Measurements from ENCODE around the gene IL17RA. TPM values are rescaled to one million over a fixed set of nuclear protein-coding genes. Genes with fewer than 3 reads are reported as not detected.

The IL17RA gene
- total RNA-seq, 1 experiment from 2014 or later: 11.7 TPM

DNA sequence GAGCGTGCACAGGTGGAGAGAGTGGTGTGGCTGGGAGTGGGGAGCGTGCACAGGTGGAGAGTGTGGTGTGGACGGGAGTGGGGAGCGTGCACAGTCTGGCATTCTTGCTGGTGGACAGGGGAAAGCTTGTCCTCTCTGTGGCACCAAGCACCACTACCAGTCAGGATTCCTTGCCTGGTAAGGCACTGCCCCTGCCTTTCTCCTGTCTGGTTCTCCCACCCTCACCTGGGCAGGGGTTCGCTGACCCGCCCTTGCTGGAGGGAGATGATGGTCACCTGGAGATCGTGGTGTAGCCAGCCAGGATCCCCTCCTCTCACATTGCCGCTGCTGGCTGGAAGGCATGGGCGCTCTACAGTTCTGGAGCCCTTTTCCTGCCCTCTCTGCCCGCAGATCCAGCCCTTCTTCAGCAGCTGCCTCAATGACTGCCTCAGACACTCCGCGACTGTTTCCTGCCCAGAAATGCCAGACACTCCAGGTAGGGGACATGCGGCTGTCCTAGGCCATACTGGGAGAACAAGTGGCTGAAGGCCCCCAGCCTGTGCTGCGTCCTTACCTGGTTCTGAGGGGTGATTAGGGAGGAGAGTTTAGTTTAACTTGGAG lies 19.6 kb downstream of the IL17RA start:
- ChIA-PET CTCF (interaction anchor here (0.5 kb wide), 1 partner anchor 67 kb away, joined by 6 read pairs; no protein-coding TSS in a partner anchor), POLR2A (no interaction called here)
- TF ChIP-seq, protein P1, sequence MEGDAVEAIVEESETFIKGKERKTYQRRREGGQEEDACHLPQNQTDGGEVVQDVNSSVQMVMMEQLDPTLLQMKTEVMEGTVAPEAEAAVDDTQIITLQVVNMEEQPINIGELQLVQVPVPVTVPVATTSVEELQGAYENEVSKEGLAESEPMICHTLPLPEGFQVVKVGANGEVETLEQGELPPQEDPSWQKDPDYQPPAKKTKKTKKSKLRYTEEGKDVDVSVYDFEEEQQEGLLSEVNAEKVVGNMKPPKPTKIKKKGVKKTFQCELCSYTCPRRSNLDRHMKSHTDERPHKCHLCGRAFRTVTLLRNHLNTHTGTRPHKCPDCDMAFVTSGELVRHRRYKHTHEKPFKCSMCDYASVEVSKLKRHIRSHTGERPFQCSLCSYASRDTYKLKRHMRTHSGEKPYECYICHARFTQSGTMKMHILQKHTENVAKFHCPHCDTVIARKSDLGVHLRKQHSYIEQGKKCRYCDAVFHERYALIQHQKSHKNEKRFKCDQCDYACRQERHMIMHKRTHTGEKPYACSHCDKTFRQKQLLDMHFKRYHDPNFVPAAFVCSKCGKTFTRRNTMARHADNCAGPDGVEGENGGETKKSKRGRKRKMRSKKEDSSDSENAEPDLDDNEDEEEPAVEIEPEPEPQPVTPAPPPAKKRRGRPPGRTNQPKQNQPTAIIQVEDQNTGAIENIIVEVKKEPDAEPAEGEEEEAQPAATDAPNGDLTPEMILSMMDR (IDR thresholded peaks at IDR 0.05): no peak
- TF ChIP-seq POLR2AphosphoS5 (IDR thresholded peaks at IDR 0.05; ENCODE audit: low read depth, low read length) (no peak), SIN3A (IDR thresholded peaks at IDR 0.05; ENCODE audit: borderline replicate concordance, insufficient read depth, low read depth, low read length) (no peak), TCF7L2 (IDR thresholded peaks at IDR 0.05; ENCODE audit: low read depth, low read length) (no peak)
- TF ChIP-seq, protein P2, sequence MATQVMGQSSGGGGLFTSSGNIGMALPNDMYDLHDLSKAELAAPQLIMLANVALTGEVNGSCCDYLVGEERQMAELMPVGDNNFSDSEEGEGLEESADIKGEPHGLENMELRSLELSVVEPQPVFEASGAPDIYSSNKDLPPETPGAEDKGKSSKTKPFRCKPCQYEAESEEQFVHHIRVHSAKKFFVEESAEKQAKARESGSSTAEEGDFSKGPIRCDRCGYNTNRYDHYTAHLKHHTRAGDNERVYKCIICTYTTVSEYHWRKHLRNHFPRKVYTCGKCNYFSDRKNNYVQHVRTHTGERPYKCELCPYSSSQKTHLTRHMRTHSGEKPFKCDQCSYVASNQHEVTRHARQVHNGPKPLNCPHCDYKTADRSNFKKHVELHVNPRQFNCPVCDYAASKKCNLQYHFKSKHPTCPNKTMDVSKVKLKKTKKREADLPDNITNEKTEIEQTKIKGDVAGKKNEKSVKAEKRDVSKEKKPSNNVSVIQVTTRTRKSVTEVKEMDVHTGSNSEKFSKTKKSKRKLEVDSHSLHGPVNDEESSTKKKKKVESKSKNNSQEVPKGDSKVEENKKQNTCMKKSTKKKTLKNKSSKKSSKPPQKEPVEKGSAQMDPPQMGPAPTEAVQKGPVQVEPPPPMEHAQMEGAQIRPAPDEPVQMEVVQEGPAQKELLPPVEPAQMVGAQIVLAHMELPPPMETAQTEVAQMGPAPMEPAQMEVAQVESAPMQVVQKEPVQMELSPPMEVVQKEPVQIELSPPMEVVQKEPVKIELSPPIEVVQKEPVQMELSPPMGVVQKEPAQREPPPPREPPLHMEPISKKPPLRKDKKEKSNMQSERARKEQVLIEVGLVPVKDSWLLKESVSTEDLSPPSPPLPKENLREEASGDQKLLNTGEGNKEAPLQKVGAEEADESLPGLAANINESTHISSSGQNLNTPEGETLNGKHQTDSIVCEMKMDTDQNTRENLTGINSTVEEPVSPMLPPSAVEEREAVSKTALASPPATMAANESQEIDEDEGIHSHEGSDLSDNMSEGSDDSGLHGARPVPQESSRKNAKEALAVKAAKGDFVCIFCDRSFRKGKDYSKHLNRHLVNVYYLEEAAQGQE (IDR thresholded peaks at IDR 0.05; ENCODE audit: insufficient read depth in 1 of 2, low read depth in 2 of 2, low read length in 1 of 2): no peak
- DNase-seq (ENCODE audit: low read depth, low spot score) (no peak), ATAC-seq (no peak)
- Histone ChIP-seq H3K36me3 (ENCODE audit: control insufficient read depth, insufficient read depth, low read length) (no peaks in the 10 kb centered on the region), H3K4me3 (ENCODE audit: low read depth in 2 of 2, low read length in 2 of 2) (no peak overlapping the region), H3K9me3 (ENCODE audit: control insufficient read depth, insufficient read depth, low read depth, low read length) (no peaks in the 10 kb centered on the region), H3K4me1 (ENCODE audit: control insufficient read depth, insufficient read depth, low read length) (no peaks in the 10 kb centered on the region), H3K27ac (ENCODE audit: low read length) (no peak overlapping the region), H3K27me3 (ENCODE audit: control insufficient read depth, insufficient read depth, low read length) (no peaks in the 10 kb centered on the region)
- in situ Hi-C loops (cut with HindIII; ENCODE audit: low pct_unique_long_range_greater_than_20kb, low sequenced_read_pairs): no loop called here
- no TSS peak for BruUV-seq (replicated peaks)
- intact Hi-C loops (cut with micrococcal nuclease; ENCODE audit: unreplicated experiment): no loop called here

DNA sequence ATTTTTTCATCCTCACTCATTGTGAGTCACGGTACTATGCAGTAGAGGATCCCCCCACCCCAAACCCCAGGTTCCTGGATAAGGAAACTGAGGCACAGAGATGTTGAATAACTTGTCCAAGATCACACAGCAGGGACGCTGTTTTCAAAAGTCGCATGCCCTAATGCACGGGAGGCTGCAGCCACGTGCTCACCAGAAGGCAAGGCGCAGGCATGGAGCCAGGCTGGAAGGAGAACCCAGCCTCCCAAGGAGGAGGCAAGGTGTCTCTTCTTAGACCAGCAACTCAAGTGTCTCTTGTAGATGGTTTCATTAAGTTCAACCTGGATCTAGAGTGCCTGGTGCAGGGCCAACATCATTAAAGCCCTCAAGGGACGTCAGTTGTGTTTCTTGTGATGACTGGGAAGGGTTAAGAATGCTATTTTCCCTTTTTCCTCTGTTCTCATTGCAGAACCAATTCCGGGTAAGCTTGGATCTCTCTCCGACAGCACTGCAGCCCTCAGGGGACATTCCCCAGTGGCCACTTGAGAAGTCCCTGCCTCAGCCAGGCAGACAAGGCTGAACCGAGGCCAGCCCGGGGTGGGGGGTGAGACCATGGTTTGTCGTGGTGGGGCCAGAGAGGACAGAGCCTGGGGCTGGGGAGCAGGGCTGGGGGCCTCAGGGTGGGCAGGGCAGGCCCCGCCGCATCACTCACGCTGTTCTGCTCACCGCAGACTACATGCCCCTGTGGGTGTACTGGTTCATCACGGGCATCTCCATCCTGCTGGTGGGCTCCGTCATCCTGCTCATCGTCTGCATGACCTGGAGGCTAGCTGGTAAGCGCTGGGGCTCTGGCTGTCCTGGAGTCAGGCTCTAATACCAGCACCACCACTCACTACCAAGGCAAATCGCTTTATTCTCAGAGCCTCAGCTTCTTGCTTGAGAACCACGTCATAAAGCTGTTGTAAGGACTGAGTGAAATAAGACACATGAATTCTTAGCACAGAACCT lies 20.6 kb downstream of the IL17RA start:
- Histone ChIP-seq H3K4me3 (ENCODE audit: low read depth in 2 of 2, low read length in 2 of 2) (no peak overlapping the region), H3K36me3 (ENCODE audit: control insufficient read depth, insufficient read depth, low read length) (no peaks in the 10 kb centered on the region), H3K9me3 (ENCODE audit: control insufficient read depth, insufficient read depth, low read depth, low read length) (no peaks in the 10 kb centered on the region), H3K4me1 (ENCODE audit: control insufficient read depth, insufficient read depth, low read length) (no peaks in the 10 kb centered on the region), H3K27me3 (ENCODE audit: control insufficient read depth, insufficient read depth, low read length) (no peaks in the 10 kb centered on the region), H3K27ac (ENCODE audit: low read length) (no peak overlapping the region)
- TF ChIP-seq, protein P1 (IDR thresholded peaks at IDR 0.05): no peak
- TF ChIP-seq SIN3A (IDR thresholded peaks at IDR 0.05; ENCODE audit: borderline replicate concordance, insufficient read depth, low read depth, low read length) (no peak), POLR2AphosphoS5 (IDR thresholded peaks at IDR 0.05; ENCODE audit: low read depth, low read length) (no peak), TCF7L2 (IDR thresholded peaks at IDR 0.05; ENCODE audit: low read depth, low read length) (no peak)
- TF ChIP-seq, protein P2 (IDR thresholded peaks at IDR 0.05; ENCODE audit: insufficient read depth in 1 of 2, low read depth in 2 of 2, low read length in 1 of 2): no peak
- in situ Hi-C loops (cut with HindIII; ENCODE audit: low pct_unique_long_range_greater_than_20kb, low sequenced_read_pairs) (no loop called here), intact Hi-C loops (cut with micrococcal nuclease; ENCODE audit: unreplicated experiment) (no loop called here)
- CTCF ChIA-PET: no interaction called here
- no TSS peak for BruUV-seq (replicated peaks)
- ATAC-seq: no peak
- POLR2A ChIA-PET: interaction anchor here (0.7 kb wide), 1 partner anchor 37 kb away, joined by 4 read pairs; no protein-coding TSS in a partner anchor
- no peak for DNase-seq (ENCODE audit: low read depth, low spot score)

Data from Panc1 (cell line).